ACC112 (cell line): Measurements from ENCODE around the gene FAM3A.
A peak's percentile ranks its signal among the peaks of the same experiment; 100 is the strongest.

Source experiments
- H2AFZ ChIP-seq: fragments of 200-600 bp; sonication (generic); one replicate; pipeline ENCODE4 v1.6.0; 2017; ENCODE audit warnings: antibody characterized with exemption, low read length; ENCODE audit not compliant: unreplicated experiment
- H3K27ac ChIP-seq: fragments of 200-600 bp; sonication (generic); 2 replicates; pipeline ENCODE4 v1.5.1; 2014; ENCODE audit warnings: low read depth, mild to moderate bottlenecking, antibody characterized with exemption, low read length, moderate library complexity
- H3K27me3 ChIP-seq: fragments of 200-600 bp; sonication (generic); 2 replicates; pipeline ENCODE4 v1.6.1; 2014; ENCODE audit warnings: mild to moderate bottlenecking, antibody characterized with exemption, low read length, moderate library complexity, mixed read lengths; ENCODE audit not compliant: insufficient read depth
- H3K36me3 ChIP-seq: fragments of 200-600 bp; sonication (generic); 2 replicates; pipeline ENCODE4 v1.6.1; 2016; ENCODE audit warnings: mild to moderate bottlenecking, antibody characterized with exemption, low read length, moderate library complexity, mixed read lengths; ENCODE audit not compliant: insufficient read depth
- H3K4me1 ChIP-seq: fragments of 200-600 bp; sonication (generic); one replicate; pipeline ENCODE4 v1.6.1; 2016; ENCODE audit warnings: low read length, mixed read lengths; ENCODE audit not compliant: insufficient read depth, unreplicated experiment, control insufficient read depth
- H3K4me3 ChIP-seq: fragments of 200-600 bp; sonication (generic); 2 replicates; pipeline ENCODE4 v1.5.1; 2014; ENCODE audit warnings: mild to moderate bottlenecking, low read depth, low read length
- H3K79me2 ChIP-seq: fragments of 200-600 bp; sonication (generic); one replicate; pipeline ENCODE4 v1.6.0; 2016; ENCODE audit warnings: low read length; ENCODE audit not compliant: control insufficient read depth, unreplicated experiment, insufficient read depth

FAM3A gene

DNA sequence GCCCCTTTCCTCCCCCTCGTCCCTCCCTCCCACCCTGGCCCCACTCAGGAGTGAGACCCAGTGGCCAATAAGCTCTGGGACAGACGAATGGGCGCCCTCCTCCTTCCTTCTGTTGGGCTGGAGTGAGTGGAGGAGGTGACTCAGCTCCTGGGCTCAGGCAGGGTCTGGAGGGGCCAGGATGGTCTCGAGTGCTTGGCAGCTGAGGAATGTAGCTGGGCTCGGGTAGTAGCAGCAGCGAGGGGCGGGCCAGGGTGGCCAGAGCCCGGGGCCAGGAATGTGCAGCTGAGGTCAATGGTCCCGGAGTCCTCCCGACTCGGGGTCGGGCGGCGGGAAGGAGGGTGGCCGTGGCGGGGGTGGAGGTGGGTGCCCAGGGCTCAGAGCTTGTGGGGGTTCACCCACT is 15.6 kb upstream of the FAM3A start:
- H3K79me2 ChIP-seq, result peaks cover 3% of the 10 kb centered on the region
- no peaks in the 10 kb centered on the region for H3K36me3 ChIP-seq
- peaks cover 23% of the 10 kb centered on the region for H3K4me1 ChIP-seq
- H3K27me3 ChIP-seq, result no peaks in the 10 kb centered on the region
- H3K4me3 ChIP-seq, result no peak overlapping the region
- no peak overlapping the region for H3K27ac ChIP-seq
- no peak overlapping the region for H2AFZ ChIP-seq

DNA sequence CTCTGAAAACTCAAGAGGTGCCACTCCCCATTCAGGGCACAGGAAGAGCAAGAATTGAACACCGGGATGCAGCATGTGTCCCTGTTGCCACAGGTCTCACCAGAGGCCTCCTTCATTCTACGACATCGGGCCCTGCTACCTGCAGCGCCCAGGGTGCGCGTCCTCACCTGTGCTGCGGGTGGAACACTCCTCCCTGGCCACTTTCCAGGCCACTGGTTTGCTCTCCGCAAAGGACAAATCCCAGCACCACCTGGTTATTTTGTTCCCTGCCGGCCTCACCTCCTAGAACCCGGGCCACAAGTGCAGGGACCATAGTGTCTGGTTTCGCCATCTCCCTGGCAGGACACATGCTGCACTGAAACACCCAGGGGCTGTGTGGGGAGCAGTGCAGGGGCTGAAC is 14.3 kb upstream of the FAM3A start:
- no peaks in the 10 kb centered on the region for H3K79me2 ChIP-seq
- no peaks in the 10 kb centered on the region for H3K36me3 ChIP-seq
- peaks cover 23% of the 10 kb centered on the region for H3K4me1 ChIP-seq
- no peaks in the 10 kb centered on the region for H3K27me3 ChIP-seq
- no peak overlapping the region for H2AFZ ChIP-seq
- H3K4me3 ChIP-seq, result no peak overlapping the region
- H3K27ac ChIP-seq, result no peak overlapping the region

DNA sequence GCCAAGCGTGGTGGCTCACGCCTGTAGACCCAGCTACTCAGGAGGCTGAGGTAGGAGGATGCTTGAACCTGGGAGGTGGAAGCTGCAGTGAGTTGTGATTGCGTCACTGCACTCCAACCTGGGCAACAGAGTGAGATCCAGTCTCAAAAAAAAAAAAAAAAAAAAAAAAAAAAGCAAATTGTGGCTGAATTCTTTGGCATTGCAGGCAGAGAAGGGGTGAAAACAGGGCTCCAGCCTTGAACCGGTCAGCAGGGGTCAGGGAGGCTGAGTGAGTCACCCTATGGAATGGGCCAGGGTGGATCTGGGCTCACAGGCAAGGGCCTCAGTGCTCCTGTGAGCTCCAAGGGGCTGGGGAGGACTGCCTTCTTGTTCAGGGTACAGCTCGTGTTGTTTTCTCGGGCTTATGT is 13.2 kb upstream of the FAM3A start:
- H3K27me3 ChIP-seq, result no peaks in the 10 kb centered on the region
- peaks cover 16% of the 10 kb centered on the region for H3K4me1 ChIP-seq
- H3K79me2 ChIP-seq, result no peaks in the 10 kb centered on the region
- H3K36me3 ChIP-seq, result no peaks in the 10 kb centered on the region
- no peak overlapping the region for H3K4me3 ChIP-seq
- H2AFZ ChIP-seq, result no peak overlapping the region
- no peak overlapping the region; the same call in 1 of the 2 replicates for H3K27ac ChIP-seq

DNA sequence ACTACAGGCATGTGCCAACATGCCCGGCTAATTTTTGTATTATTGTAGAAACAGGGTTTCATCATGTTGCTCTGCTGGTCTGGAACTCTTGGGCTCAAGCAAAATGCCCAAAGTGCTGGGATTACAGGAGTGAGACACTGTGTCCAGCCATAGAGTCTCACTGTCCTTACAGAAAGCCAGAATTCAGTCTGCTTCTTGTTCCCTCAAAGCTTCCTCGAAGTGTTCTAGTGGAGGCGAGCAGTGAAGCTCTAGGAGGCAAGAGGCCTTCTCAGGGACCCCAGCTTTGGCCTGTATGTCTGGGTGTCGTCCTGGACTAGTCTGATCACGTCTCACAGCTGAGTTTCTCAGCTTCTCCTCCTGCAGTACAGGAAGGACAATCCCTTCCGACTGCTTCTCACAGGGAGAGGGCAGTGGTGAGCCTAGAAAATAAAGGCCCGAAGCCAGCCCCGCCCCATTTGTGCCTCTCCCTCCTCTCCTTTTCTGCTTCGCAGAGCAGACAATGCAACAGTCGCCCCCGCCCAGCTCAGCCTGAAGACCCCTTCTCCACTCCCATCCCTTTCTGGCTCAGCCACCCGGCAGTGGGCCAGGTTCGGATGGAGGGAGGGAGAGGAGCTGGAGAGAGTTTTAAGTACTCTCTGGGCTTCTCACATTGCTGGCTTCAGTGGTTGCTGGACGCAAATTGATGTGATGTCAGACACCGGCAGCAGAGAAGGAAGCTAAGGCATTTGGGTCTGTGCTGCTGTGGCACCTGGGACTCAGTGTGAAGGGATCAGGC is 11.1 kb upstream of the FAM3A start:
- Histone ChIP-seq H3K27ac (peak overlapping the region; percentile 70), H3K36me3 (no peaks in the 10 kb centered on the region), H3K79me2 (no peaks in the 10 kb centered on the region), H3K4me1 (peaks cover 16% of the 10 kb centered on the region), H3K4me3 (peak overlapping the region; percentile 58; the same call in 1 of the 2 replicates), H3K27me3 (no peaks in the 10 kb centered on the region), H2AFZ (no peak overlapping the region)

DNA sequence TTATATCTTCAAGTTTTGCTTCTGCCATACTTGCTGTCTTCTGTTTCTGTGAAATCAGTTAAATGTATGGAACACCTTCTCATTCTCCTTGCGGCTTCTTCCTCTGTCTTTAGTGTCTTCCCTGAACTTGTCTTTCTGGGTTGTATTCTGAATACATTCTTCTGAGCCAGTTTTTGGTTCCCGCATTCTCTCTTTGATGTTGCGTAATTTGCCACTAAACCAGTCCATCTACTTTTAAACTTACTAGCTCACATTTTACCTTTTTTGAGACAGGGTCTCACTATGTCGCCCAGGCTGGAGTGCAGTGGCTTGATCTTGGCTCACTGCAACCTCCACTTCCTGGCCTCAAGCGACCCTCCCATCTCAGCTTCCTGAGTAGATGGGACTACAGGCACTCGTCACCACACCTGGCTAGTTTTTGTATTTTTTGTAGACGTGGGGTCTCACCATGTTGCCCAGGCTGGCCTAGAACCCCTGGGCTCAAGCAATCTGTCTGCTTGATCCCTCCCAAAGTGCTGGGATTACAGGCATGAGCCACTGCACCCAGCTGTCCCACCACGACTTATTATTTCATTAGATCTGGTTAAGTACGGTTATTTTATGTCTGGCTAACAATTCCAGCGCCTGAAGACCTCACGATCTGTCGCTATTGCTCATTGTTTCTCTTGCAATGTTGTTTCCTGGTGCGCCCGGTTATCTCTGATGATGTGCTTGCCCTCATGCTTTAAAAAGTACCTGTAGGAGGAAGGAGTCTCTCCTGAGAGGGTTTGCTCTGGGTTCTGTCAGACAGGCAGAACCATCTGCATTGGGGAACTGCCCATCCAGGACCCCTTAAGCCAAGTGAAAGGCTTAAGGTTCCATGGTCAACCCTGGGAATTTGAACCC is 9.8 kb upstream of the FAM3A start:
- Histone ChIP-seq H3K4me1 (peaks cover 13% of the 10 kb centered on the region), H3K27me3 (no peaks in the 10 kb centered on the region), H2AFZ (no peak overlapping the region), H3K36me3 (no peaks in the 10 kb centered on the region), H3K4me3 (no peak overlapping the region), H3K27ac (no peak overlapping the region), H3K79me2 (no peaks in the 10 kb centered on the region)

- Histone ChIP-seq H3K4me1 (no peaks in the 10 kb centered on the region), H2AFZ (no peak overlapping the region), H3K36me3 (no peaks in the 10 kb centered on the region), H3K27ac (no peak overlapping the region), H3K79me2 (peaks cover 8% of the 10 kb centered on the region), H3K4me3 (no peak overlapping the region), H3K27me3 (no peaks in the 10 kb centered on the region)
These were observed 3.4 kb upstream of the FAM3A start for GRCh38 chrX:154519389-154519788.

DNA sequence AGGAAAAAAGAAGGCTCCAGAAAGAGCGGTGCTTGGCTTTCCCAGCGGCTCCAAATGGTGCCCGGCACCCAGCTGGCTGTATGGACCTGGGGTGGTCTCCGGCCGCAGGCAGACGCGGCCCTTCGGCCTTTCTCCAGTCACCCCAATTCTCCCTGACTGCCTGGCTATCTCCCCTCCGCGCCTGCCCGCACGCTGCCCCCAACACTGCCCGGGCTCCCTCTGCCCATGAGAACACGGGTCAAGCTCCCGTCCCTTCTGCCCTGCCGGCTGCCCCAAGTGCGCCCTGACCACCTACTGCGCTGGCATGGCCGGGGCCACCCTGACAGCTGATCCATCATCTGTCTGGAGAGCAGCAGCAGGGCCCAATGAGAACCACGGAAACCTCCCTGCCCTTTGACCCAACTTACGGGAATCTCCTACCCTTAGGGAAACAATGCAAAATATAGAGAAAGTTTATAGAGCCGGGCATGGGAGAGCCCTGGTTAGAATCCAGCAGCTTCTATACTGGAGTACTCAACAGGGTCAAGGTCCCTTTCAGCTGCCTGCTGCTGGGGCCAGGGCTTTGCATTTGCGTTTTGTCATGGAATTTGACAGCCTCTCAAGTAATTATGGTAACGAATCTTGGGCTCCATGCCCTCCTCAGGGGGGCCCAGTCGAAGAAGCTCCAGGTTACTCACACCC is 1.2 kb upstream of the FAM3A start:
- peaks cover 8% of the 10 kb centered on the region for H3K79me2 ChIP-seq
- peak overlapping the region; percentile 53; the same call in 1 of the 2 replicates for H3K27ac ChIP-seq
- H3K36me3 ChIP-seq, result no peaks in the 10 kb centered on the region
- H3K4me3 ChIP-seq, result peak overlapping the region; percentile 84
- peak overlapping the region; percentile 91 for H2AFZ ChIP-seq
- H3K27me3 ChIP-seq, result no peaks in the 10 kb centered on the region
- no peaks in the 10 kb centered on the region for H3K4me1 ChIP-seq

DNA sequence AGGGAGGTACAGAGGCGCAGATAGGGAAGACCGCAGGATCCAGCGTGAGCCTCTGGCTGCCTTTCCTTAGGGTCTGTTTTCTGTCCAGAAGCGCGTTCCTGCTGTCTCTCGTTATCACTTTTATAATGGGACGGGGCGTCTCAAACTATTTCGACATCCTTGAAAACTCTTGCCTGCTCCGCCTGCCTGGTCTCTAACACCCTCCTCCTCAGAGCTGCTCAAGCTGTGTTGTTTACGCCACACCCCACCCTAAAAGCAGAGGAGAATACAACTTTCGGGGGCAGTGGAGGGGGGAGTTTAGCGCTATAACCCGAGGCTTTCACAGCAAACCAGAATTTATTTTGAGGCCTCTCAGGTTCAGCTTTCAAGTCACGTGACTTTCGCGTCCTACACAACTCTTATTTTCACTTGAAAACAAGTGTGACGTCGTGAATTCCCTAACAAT is 646 bp upstream of the FAM3A start:
- Histone ChIP-seq H3K4me1 (no peaks in the 10 kb centered on the region), H3K27me3 (no peaks in the 10 kb centered on the region), H2AFZ (peak overlapping the region; percentile 91), H3K79me2 (peaks cover 8% of the 10 kb centered on the region), H3K4me3 (peak overlapping the region; percentile 84), H3K36me3 (no peaks in the 10 kb centered on the region), H3K27ac (peak overlapping the region; percentile 53)

DNA sequence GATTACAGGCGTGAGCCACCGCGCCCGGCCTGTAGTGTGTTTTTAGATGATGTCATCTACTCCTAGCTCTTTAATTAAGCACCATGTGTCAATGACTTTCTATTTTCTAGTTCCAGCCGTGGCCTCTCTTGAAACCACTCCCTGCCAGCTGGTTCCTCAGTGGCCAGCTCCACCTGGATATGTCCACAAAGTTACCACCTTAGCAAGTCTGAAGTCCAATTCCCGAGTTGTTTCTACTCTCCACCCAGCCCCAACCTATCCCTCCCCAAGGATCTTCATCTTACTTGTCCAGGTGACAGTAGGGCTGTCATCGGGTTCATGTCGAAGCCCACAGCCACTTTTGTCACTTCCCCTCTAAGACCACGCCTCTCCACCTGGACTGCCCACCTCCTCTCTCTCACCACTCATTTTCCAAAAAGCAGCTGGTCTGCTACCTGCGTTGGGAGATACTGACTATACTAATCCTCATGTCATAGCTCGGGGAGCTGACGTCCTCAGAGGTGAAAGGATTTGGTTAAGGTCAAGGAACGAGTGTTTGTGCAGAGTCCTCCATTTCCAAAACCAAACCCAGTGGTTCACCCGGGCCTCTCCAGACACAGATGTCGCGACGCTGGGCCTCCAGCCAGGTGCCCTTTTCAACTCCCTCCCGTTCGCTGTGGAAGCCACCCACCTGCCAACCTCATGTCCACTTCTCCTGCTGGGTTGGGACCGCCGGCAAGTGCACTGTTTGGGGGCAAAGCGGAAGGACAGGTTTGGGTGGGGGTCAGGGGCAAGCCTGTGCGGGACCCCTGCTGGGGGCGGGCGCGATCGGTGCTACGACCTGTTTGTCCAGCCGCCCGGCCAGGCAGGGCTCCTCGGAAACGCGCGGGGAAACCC is 704 bp downstream of the FAM3A start:
- Histone ChIP-seq H3K27ac (peak overlapping the region; percentile 33; the same call in 1 of the 2 replicates), H3K36me3 (no peaks in the 10 kb centered on the region), H3K79me2 (peaks cover 8% of the 10 kb centered on the region), H3K27me3 (no peaks in the 10 kb centered on the region), H3K4me1 (no peaks in the 10 kb centered on the region), H2AFZ (no peak overlapping the region), H3K4me3 (peak overlapping the region; percentile 78)

DNA sequence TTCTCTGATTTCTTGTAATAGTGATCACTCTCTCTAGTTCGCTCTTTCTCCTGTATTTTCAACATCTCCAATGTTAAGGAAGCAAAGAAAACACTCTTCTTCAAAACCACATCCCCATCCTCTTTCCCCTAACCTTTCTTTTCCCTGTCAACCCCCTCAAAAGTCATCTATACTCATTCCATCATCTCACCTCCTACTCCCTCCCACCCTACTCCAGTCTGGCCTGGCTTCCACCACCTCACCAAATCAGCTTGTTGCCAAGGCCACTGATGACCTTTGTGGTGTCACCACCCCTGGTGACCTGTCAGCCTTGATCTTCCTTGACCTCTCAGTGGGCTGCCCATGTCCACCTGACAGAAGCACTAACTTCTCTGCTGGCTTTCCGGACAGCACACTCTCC is 2.3 kb downstream of the FAM3A start:
- Histone ChIP-seq H3K27ac (no peak overlapping the region), H3K27me3 (no peaks in the 10 kb centered on the region), H3K36me3 (no peaks in the 10 kb centered on the region), H3K79me2 (peaks cover 8% of the 10 kb centered on the region), H2AFZ (no peak overlapping the region), H3K4me1 (no peaks in the 10 kb centered on the region), H3K4me3 (no peak overlapping the region)
